Erythroblast (primary cell): ENCODE results near the gene SH2D4B.

Experiments used
- GATA1 ChIP-seq: IDR thresholded peaks from 2 replicates; pipeline ENCODE4 v1.6.1; 2011; ENCODE audit warnings: low read depth, mild to moderate bottlenecking, control low read depth, low read length, moderate library complexity
- POLR2A ChIP-seq: IDR thresholded peaks from 2 replicates; pipeline ENCODE4 v1.6.1; 2011; ENCODE audit warnings: mild to moderate bottlenecking, low read length

DNA sequence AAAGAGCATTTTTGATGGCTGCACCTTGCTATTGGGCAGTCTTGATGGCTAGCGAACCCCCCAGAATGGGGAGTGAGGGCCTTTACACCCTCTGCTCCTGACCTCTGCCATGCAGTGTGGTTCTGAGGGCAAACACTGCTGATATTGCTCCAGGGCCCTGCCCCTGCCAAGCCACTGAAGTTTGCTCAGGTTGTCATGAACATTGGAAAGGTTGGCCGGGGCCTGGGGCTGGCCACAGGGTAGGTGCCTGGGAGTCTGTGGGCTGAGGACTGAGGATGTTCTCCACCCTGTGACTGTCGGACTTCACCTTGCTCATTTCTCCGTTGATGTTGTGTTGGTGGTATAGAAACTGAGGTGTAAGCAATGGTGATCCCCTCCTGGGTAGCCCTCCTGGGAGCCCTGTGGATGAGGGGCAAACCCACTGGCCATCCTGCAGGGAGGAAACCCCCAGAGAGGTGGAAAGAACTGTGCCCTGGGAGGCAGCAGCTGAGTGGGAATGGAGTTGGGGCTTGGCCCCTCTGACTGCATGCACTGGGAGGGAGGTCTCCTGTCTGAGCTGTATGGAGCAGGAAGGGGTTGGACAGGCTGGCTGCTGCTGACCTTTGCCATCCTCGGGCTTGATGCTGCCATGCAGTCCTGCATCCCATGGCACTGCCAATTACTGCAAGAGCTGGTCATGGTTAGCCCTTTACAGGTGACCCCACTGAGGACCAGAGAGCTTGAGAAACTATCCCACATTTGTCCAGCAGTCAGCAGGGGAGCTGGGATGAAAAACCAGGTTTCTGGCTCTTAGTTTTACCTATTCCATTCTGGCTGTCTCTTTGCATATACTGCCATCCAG is 77.1 kb downstream of the SH2D4B start:
- TF ChIP-seq POLR2A (no peak), GATA1 (no peak)
